ENCODE measurements around the gene IER5. TPM values are rescaled to one million over a fixed set of nuclear protein-coding genes. Genes with fewer than 3 reads are reported as not detected.

Gene IER5
- polyA plus RNA-seq, 1 donor from 2014 or later = 31.0 TPM

- Mint-ChIP-seq H3K4me3 (peak overlapping the region in 3 of 4 donors; percentile 58 to 86 (median 83)), H3K27ac (peak overlapping the region; percentile 98), H3K27me3 (peaks cover 5% of the 10 kb centered on the region), H3K9me3 (no peaks in the 10 kb centered on the region), H3K36me3 (no peaks in the 10 kb centered on the region), H3K4me1 (peaks cover 66 to 75% (median 73%) of the 10 kb centered on the region in 3 donors)
These were observed 47.6 kb downstream of the IER5 start for GRCh38 chr1:181135815-181136737.

- Mint-ChIP-seq H3K4me1 (peaks cover 61 to 77% (median 72%) of the 10 kb centered on the region in 3 donors), H3K27ac (peak overlapping the region in 2 of 3 donors; percentile 12 to 19), H3K9me3 (no peaks in the 10 kb centered on the region), H3K36me3 (no peaks in the 10 kb centered on the region), H3K27me3 (peaks cover 5% of the 10 kb centered on the region), H3K4me3 (peak overlapping the region in 3 of 4 donors; percentile 58 to 70 (median 61))
These were observed 48.2 kb downstream of the IER5 start for GRCh38 chr1:181136738-181137122.

- H3K4me1 Mint-ChIP-seq = peaks cover 62 to 78% (median 73%) of the 10 kb centered on the region in 3 donors
- peaks cover 5% of the 10 kb centered on the region for H3K27me3 Mint-ChIP-seq
- no peaks in the 10 kb centered on the region for H3K36me3 Mint-ChIP-seq
- H3K9me3 Mint-ChIP-seq = no peaks in the 10 kb centered on the region
- peak overlapping the region in 2 of 3 donors; percentile 23 to 35 for H3K27ac Mint-ChIP-seq
- H3K4me3 Mint-ChIP-seq = peak overlapping the region in 2 of 4 donors; percentile 39 to 58
These were observed 48.8 kb downstream of the IER5 start for GRCh38 chr1:181137217-181137743.

- Mint-ChIP-seq H3K4me3 (peak overlapping the region in 1 of 4 donors; percentile 25), H3K27me3 (peaks cover 6% of the 10 kb centered on the region), H3K36me3 (no peaks in the 10 kb centered on the region), H3K9me3 (no peaks in the 10 kb centered on the region), H3K4me1 (peaks cover 50 to 63% (median 57%) of the 10 kb centered on the region in 3 donors), H3K27ac (no peak overlapping the region)
These were observed 51.1 kb downstream of the IER5 start for GRCh38 chr1:181139631-181140061.

- peak overlapping the region in 1 of 3 donors; percentile 20 for H3K27ac Mint-ChIP-seq
- no peaks in the 10 kb centered on the region for H3K36me3 Mint-ChIP-seq
- peaks cover 2% of the 10 kb centered on the region for H3K27me3 Mint-ChIP-seq
- H3K4me1 Mint-ChIP-seq = peaks cover 42 to 55% (median 50%) of the 10 kb centered on the region in 3 donors
- peak overlapping the region in 3 of 4 donors; percentile 25 to 51 (median 42) for H3K4me3 Mint-ChIP-seq
- H3K9me3 Mint-ChIP-seq = no peaks in the 10 kb centered on the region
These were observed 51.9 kb downstream of the IER5 start for GRCh38 chr1:181140398-181140797.

GRCh38 chr1:181140891-181141290 is 52.4 kb downstream of the IER5 start:
- Mint-ChIP-seq H3K27me3 (peaks cover 2% of the 10 kb centered on the region), H3K4me3 (peak overlapping the region in 3 of 4 donors; percentile 14 to 87 (median 51)), H3K4me1 (peaks cover 38 to 51% (median 46%) of the 10 kb centered on the region in 3 donors), H3K36me3 (no peaks in the 10 kb centered on the region), H3K27ac (peak overlapping the region in 1 of 3 donors; percentile 20), H3K9me3 (no peaks in the 10 kb centered on the region)

- Mint-ChIP-seq H3K36me3 (no peaks in the 10 kb centered on the region), H3K9me3 (no peaks in the 10 kb centered on the region), H3K4me1 (peaks cover 33 to 47% (median 40%) of the 10 kb centered on the region in 3 donors)
These were observed 53.0 kb downstream of the IER5 start for GRCh38 chr1:181141431-181141910.

More at GRCh38 chr1:181141431-181141910, 53.0 kb downstream of the IER5 start:
- Mint-ChIP-seq H3K27ac (no peak overlapping the region), H3K4me3 (peak overlapping the region in 1 of 4 donors; percentile 87), H3K27me3 (peaks cover 2% of the 10 kb centered on the region)

Other genes starting within 250 kb of the IER5 start
- not detected for gene KIAA1614, start 175.8 kb upstream of the IER5 start, polyA plus RNA-seq
- 7.1 TPM for gene STX6, start 65.8 kb upstream of the IER5 start, polyA plus RNA-seq
- 28.3 TPM for gene MR1, start 54.7 kb upstream of the IER5 start, polyA plus RNA-seq

All from IgD-negative memory B cell (primary cell).